Activated naive CD8-positive, alpha-beta T cell treated with anti-CD3 and anti-CD28 coated beads, Interleukin-2, amount 50 U/mL, for 24 hours (primary cell): ENCODE data around the gene CEP89.
"Not testable (repeated sequence)": the region's sequence is repeated elsewhere in the genome, so short reads cannot be mapped to it uniquely, and the experiment has no call there.

ENCODE experiments used
- ATAC-seq: fragments of 150-1000 bp; cut with Tn5 transposase; one replicate; pipeline ENCODE4 v1.10.0; 2021
- DNase-seq: peaks from one replicate; pipeline ENCODE4 v3.0.0; 2021
- H3K27ac Mint-ChIP-seq: one replicate; pipeline ENCODE4 v1.8.0; 2021; ENCODE audit warnings: mild to moderate bottlenecking, mixed read lengths
- H3K27me3 Mint-ChIP-seq: one replicate; pipeline ENCODE4 v1.8.0; 2021; ENCODE audit warnings: mixed read lengths
- H3K36me3 Mint-ChIP-seq: one replicate; pipeline ENCODE4 v1.8.0; 2021; ENCODE audit warnings: low read depth, mixed read lengths
- H3K4me1 Mint-ChIP-seq: one replicate; pipeline ENCODE4 v1.8.0; 2021; ENCODE audit warnings: mixed read lengths
- H3K4me3 Mint-ChIP-seq: one replicate; pipeline ENCODE4 v1.8.0; 2021; ENCODE audit warnings: mild to moderate bottlenecking, moderate library complexity, mixed read lengths
- H3K9me3 Mint-ChIP-seq: one replicate; pipeline ENCODE4 v1.8.0; 2021; ENCODE audit warnings: mixed read lengths

CEP89 gene

DNA sequence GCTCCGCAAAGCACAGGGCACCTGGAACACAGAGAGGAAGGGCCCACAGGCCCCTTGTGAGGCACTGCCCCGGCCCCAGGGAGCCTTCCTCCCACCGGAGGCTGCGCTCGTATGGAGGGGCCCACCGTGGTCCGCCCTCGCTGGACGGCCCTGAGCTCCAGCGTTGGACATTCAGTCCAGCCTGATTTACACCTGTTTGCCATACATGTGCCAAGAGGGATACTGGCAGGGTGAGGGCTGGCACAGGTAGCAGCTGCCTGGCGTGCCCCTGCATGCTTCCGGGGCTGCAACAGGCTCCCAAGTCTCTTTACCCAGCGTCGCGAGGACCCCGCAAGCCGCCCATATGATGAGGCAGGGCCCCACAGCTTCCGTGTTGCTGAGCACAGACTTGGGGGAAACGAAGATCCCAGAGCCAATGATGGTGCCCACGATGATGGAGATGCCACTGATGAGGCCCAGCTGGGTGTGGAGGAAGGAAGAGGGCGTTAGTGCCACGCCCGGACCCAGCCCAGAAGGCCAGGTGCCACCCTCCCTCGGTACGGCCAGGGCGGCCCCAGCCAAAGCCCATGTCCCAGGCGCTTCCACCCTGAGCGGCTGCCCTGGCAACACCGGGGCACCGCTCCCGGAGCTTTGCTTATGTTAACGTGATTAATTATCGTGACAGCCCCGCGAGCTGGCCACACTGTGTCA is 107.3 kb downstream of the CEP89 start:
- no peak for DNase-seq
- Mint-ChIP-seq H3K9me3 (no peaks in the 10 kb centered on the region), H3K27ac (no peak overlapping the region), H3K36me3 (no peaks in the 10 kb centered on the region), H3K4me3 (no peak overlapping the region), H3K4me1 (no peaks in the 10 kb centered on the region), H3K27me3 (no peaks in the 10 kb centered on the region)
- ATAC-seq = no peak

DNA sequence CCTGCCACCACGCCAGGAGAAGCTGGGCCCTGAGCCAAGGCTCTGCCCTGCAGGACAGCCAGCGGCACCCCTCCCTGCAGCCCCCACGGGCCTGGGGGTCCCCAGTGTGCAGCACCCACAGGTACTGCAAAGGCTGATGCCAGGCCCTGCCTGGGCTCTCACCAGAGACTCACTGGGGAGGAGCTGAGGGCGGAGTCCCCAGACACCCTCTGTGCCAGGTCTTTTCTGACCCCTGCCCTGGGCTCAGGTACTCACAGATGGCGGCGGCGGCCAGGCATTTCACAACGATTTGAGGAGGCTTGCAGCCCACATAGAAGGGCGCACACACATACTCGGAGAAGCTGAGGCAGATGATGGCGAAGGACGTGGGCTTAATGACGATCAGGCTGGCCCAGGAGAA is 107.9 kb downstream of the CEP89 start:
- Mint-ChIP-seq H3K9me3 (no peaks in the 10 kb centered on the region), H3K4me3 (no peak overlapping the region), H3K27ac (no peak overlapping the region), H3K27me3 (no peaks in the 10 kb centered on the region), H3K4me1 (no peaks in the 10 kb centered on the region), H3K36me3 (no peaks in the 10 kb centered on the region)
- ATAC-seq = no peak
- DNase-seq = no peak

DNA sequence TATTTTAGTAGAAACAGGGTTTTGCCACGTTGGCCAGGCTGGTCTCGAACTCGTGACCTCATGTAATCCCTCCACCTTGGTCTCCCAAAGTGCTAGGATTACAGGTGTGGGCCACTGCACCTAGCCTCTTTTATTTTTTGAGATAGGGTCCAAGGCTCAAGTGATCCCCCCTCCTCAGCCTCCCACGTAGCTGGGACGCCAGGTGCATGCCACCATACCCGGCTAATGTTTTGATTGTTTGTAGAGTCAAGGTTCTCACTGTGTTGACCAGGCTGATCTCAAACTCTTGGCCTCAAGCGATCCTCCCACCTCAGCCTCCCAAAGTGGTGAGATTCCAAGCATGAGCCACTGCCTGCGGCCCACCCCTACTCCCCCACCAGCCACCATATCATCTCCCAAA is 108.5 kb downstream of the CEP89 start:
- H3K36me3 Mint-ChIP-seq = no peaks in the 10 kb centered on the region
- DNase-seq = no peak
- no peaks in the 10 kb centered on the region for H3K4me1 Mint-ChIP-seq
- H3K27me3 Mint-ChIP-seq = no peaks in the 10 kb centered on the region
- H3K9me3 Mint-ChIP-seq = no peaks in the 10 kb centered on the region
- no peak for ATAC-seq
- no peak overlapping the region for H3K27ac Mint-ChIP-seq
- no peak overlapping the region for H3K4me3 Mint-ChIP-seq

DNA sequence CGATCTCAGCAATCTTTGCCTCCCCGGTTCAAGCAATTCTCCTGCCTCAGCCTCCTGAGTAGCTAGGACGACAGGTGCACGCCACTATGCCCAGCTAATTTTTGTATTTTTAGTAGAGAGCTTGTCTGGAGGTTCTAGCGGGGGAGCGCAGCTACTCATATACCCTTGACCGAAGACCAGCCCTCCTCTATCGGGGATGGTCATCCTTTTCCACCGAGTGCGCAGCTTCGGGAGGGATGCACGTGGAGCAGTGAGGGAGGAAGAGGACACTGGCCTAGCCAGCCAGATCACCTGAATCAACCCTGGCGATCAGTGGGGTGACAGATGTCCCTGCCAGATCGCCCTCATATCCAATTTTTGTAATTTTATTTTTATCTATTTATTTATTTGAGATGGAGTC is 109.0 kb downstream of the CEP89 start:
- no peaks in the 10 kb centered on the region for H3K4me1 Mint-ChIP-seq
- H3K27ac Mint-ChIP-seq = no peak overlapping the region
- no peaks in the 10 kb centered on the region for H3K36me3 Mint-ChIP-seq
- no peak for ATAC-seq
- H3K9me3 Mint-ChIP-seq = no peaks in the 10 kb centered on the region
- no peaks in the 10 kb centered on the region for H3K27me3 Mint-ChIP-seq
- no peak overlapping the region for H3K4me3 Mint-ChIP-seq
- no peak for DNase-seq

DNA sequence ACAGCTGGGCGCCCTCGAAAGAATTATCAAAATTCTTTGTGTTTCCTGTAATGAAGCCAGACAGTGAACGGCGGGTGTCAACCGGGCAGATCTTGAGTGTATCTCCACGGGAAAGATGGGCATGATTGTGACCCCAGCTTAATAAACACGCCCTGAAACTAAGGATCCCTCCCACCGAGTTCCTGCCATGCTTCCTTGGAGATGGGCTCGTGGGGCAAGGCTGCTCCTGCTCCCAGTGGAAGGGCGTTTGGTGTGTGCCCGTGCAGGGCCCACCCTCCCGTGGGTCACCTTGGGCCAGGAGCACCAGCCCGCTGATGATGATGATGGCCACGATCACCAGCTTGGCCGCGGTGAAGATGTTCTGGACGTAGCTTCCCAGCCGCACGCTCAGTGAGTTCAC is 109.6 kb downstream of the CEP89 start:
- Mint-ChIP-seq H3K27ac (no peak overlapping the region), H3K27me3 (no peaks in the 10 kb centered on the region), H3K9me3 (no peaks in the 10 kb centered on the region), H3K4me3 (no peak overlapping the region), H3K36me3 (no peaks in the 10 kb centered on the region), H3K4me1 (no peaks in the 10 kb centered on the region)
- ATAC-seq = no peak
- no peak for DNase-seq

DNA sequence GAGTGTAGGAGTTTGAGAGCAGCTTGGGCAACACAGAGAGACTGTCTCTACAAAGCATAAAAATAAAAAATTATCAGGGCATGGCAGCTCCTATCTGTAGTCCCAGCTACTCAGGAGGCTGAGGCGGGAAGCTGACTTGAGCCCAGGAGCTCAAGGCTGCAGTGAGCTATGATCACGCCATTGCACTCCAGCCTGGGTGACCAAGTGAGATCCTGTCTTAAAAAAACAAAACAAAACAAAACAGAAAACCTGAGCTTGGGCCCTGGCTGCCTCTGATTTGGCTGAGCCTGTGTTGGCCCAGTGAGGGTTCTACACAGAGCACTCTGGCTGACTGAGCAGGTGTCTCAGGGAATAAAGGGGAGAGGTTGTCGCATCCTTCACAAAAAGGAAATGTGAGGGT is 110.2 kb downstream of the CEP89 start:
- no peak for ATAC-seq
- Mint-ChIP-seq H3K4me3 (no peak overlapping the region), H3K36me3 (no peaks in the 10 kb centered on the region), H3K27ac (no peak overlapping the region), H3K4me1 (no peaks in the 10 kb centered on the region), H3K9me3 (no peaks in the 10 kb centered on the region), H3K27me3 (no peaks in the 10 kb centered on the region)
- no peak for DNase-seq

GRCh38 chr19:32859591-32859990 is 112.2 kb downstream of the CEP89 start:
- H3K9me3 Mint-ChIP-seq = no peaks in the 10 kb centered on the region
- H3K27ac Mint-ChIP-seq = no peak overlapping the region
- H3K27me3 Mint-ChIP-seq = no peaks in the 10 kb centered on the region
- no peak for ATAC-seq
- no peaks in the 10 kb centered on the region for H3K36me3 Mint-ChIP-seq
- DNase-seq = no peak
- no peaks in the 10 kb centered on the region for H3K4me1 Mint-ChIP-seq
- no peak overlapping the region for H3K4me3 Mint-ChIP-seq

GRCh38 chr19:32858559-32858958 is 113.2 kb downstream of the CEP89 start:
- H3K27me3 Mint-ChIP-seq = no peaks in the 10 kb centered on the region
- no peaks in the 10 kb centered on the region for H3K9me3 Mint-ChIP-seq
- no peak overlapping the region for H3K4me3 Mint-ChIP-seq
- H3K4me1 Mint-ChIP-seq = no peaks in the 10 kb centered on the region
- no peaks in the 10 kb centered on the region for H3K36me3 Mint-ChIP-seq
- no peak for ATAC-seq
- no peak for DNase-seq
- no peak overlapping the region for H3K27ac Mint-ChIP-seq

DNA sequence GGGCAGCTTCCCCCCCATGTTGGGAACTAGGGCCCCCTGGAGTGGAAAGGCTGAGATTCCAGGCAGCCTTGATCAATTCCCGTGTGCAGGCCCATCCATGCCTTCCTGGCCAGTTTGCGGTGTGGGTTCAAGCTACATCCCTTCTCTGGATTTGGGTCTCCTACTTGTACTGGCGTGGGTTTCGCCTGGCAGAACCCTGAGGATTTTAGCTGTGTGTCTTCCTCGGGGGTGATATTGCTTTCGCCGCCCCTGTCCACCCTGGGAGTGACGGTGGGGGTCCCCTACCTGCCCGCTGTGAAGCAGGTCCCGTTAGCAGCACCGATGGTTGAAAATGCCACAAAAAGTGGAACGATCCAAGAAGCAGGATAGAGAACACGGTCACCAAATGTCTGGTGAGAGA is 113.6 kb downstream of the CEP89 start:
- ATAC-seq = no peak
- Mint-ChIP-seq H3K36me3 (no peaks in the 10 kb centered on the region), H3K4me3 (no peak overlapping the region), H3K9me3 (no peaks in the 10 kb centered on the region), H3K27me3 (no peaks in the 10 kb centered on the region), H3K27ac (no peak overlapping the region), H3K4me1 (no peaks in the 10 kb centered on the region)
- DNase-seq = no peak

DNA sequence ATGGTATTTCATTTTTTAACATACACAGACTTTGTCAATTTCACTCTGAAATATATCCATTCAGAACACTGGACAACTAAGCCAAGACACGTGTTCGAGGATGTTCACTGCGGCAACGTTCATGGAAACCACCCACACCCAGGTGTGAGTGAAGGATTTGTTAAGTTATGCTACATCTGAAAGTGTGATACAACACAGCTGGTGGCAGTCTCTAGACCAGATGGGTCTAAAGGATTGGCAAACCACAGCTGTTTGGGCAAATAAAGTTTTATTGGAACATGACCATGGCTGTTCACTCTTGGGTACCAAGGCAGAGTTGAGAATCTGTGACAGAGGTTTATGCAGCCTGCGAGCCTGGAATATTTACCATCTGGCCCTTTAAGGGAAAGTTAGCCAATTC is 114.2 kb downstream of the CEP89 start:
- Mint-ChIP-seq H3K27ac (no peak overlapping the region), H3K27me3 (no peaks in the 10 kb centered on the region), H3K4me1 (no peaks in the 10 kb centered on the region), H3K9me3 (no peaks in the 10 kb centered on the region), H3K36me3 (no peaks in the 10 kb centered on the region), H3K4me3 (no peak overlapping the region)
- ATAC-seq (no peak), DNase-seq (no peak)

GRCh38 chr19:32856818-32857217 is 114.9 kb downstream of the CEP89 start:
- DNase-seq, H3K9me3 Mint-ChIP-seq, H3K27ac Mint-ChIP-seq, H3K4me3 Mint-ChIP-seq, H3K36me3 Mint-ChIP-seq, ATAC-seq, H3K4me1 Mint-ChIP-seq, H3K27me3 Mint-ChIP-seq: not testable (repeated sequence)

- Mint-ChIP-seq H3K36me3 (peaks cover under 1% of the 10 kb centered on the region), H3K27me3 (no peaks in the 10 kb centered on the region), H3K4me1 (no peaks in the 10 kb centered on the region), H3K27ac (no peak overlapping the region), H3K9me3 (no peaks in the 10 kb centered on the region), H3K4me3 (no peak overlapping the region)
- ATAC-seq = no peak
- DNase-seq = no peak
Observed at GRCh38 chr19:32852216-32852615, 119.5 kb downstream of the CEP89 start.

DNA sequence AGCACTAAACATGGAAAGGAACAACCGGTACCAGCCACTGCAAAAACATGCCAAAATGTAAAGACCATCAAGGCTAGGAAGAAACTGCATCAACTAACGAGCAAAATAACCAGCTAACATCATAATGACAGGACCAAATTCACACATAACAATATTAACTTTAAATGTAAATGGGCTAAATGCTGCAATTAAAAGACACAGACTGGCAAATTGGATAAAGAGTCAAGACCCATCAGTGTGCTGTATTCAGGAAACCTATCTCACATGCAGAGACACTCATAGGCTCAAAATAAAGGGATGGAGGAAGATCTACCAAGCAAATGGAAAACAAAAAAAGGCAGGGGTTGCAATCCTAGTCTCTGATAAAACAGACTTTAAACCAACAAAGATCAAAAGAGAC is 123.7 kb downstream of the CEP89 start:
- H3K9me3 Mint-ChIP-seq, H3K36me3 Mint-ChIP-seq, H3K27ac Mint-ChIP-seq, ATAC-seq, DNase-seq, H3K4me1 Mint-ChIP-seq, H3K4me3 Mint-ChIP-seq, H3K27me3 Mint-ChIP-seq: not testable (repeated sequence)

DNA sequence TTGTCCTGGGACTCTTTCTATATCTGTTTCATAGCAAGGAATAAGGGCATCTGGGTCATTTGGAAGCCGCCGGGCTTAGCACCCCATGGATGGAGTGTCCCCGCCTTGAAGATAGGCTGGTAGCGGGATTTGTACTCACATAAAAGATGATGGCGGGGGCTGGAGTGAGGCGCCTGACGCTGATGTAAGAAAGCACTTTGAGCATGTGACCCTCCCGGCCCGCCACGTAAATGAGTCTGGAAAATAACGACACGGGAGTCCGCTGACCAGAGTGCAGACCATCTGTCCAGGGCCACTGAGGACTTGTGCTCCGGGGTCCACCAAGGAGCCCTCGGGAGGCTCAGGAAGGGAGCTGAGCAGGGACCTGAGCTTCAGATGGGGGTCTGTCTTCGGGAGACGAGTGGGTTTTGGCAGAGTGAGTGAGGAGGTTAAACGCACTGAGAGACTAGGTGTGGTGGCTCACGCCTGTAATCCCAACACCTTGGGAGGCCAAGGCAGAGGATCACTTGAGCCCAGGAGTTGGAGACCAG is 128.0 kb downstream of the CEP89 start:
- H3K36me3 Mint-ChIP-seq = peaks cover 6% of the 10 kb centered on the region

DNA sequence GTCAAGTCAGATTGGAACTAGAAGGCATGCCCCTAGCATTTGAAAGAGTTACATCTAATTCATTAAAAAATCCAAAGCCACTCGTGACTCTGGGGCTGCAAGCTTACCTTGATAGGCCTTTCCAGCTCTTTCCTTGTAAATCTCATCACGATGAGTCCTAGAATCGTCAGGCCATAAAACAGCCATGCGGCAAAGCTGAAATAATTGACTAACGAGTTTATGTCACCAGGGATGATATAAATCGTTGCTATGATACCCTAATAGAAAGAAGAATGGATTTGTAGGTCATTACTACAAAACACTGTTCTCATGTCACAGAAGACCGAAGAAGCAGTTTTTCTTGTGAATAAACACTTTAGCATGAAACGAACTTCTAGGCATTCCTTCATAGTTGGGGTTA is 129.7 kb downstream of the CEP89 start:
- no peak overlapping the region for H3K4me3 Mint-ChIP-seq
- H3K4me1 Mint-ChIP-seq = peaks cover 4% of the 10 kb centered on the region
- H3K9me3 Mint-ChIP-seq = peaks cover 19% of the 10 kb centered on the region
- ATAC-seq (no peak), DNase-seq (no peak)
- no peaks in the 10 kb centered on the region for H3K27me3 Mint-ChIP-seq
- peaks cover 4% of the 10 kb centered on the region for H3K36me3 Mint-ChIP-seq
- H3K27ac Mint-ChIP-seq = no peak overlapping the region

More for the DNA sequence above, 128.0 kb downstream of the CEP89 start:
- Mint-ChIP-seq H3K4me3 (no peak overlapping the region), H3K9me3 (peaks cover 19% of the 10 kb centered on the region), H3K4me1 (no peaks in the 10 kb centered on the region), H3K27me3 (no peaks in the 10 kb centered on the region), H3K27ac (no peak overlapping the region)
- no peak for ATAC-seq
- no peak for DNase-seq

DNA sequence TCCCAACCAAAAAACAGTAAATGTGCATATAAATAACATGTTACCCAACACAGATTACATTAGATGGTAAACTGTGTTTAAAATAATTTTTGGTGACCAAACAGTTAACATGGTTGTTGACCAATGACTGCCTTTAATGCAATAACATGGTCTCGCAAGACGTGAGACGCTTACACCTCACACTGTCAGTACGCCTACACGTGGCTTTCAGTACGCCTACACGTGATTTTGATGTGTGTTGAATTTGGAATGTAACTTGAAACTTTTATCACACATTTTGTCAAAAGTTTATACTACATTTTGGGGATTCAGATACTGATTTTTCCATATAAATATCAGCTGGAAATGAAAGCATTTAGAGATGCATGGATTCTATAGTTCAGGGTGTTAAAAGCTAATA is 134.2 kb downstream of the CEP89 start:
- Mint-ChIP-seq H3K4me1 (peaks cover 4% of the 10 kb centered on the region), H3K9me3 (peaks cover 19% of the 10 kb centered on the region), H3K27me3 (no peaks in the 10 kb centered on the region), H3K4me3 (no peak overlapping the region), H3K36me3 (peaks cover 3% of the 10 kb centered on the region), H3K27ac (no peak overlapping the region)
- DNase-seq (no peak), ATAC-seq (no peak)
